GM23248 (cell line): ENCODE data around the gene DNMT3L.
"Not testable (repeated sequence)": the region's sequence is repeated elsewhere in the genome, so short reads cannot be mapped to it uniquely, and the experiment has no call there.

ENCODE experiments used
- EZH2 ChIP-seq: fragments of 200-600 bp; sonication (generic); IDR thresholded peaks from 2 replicates; pipeline ENCODE4 v1.6.1; 2018; ENCODE audit warnings: antibody characterized with exemption, mild to moderate bottlenecking; ENCODE audit not compliant: insufficient read depth, poor library complexity, severe bottlenecking
- EZH2phosphoT487 ChIP-seq: fragments of 200-600 bp; sonication (generic); IDR thresholded peaks from 2 replicates; pipeline ENCODE4 v1.6.1; 2018; ENCODE audit warnings: antibody characterized with exemption, moderate library complexity, mild to moderate bottlenecking, low read depth; ENCODE audit not compliant: insufficient read depth

DNA sequence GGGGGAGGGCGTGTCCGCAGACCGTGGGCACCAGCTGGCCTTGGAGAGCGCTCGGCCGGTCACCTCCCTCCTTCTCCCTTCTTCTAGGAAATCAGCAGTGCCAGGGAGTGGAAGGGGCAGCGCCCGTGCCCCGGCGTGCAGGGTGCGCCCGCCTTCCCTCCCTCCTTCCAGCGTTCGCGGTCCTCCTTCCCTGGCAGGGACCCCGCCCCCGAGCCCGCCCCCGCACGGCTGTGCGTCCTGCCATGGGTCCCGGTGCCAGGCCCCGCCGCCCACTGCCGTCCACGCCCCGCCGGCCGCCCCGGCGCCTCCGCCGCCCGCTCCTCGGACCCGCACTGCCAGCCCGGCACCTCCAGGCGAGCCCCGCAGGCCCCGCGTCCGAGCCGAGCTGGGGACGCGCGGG is 21.3 kb downstream of the DNMT3L start:
- not testable (repeated sequence) for TF ChIP-seq EZH2, EZH2phosphoT487
